ENCODE data around the gene NF2. TPM values are rescaled to one million over a fixed set of nuclear protein-coding genes. Genes with fewer than 3 reads are reported as not detected.

The NF2 gene
- total and polyA plus RNA-seq, 2 of the 8 experiments (the other 6 are each of a cell fraction or from before 2014, with no cell fraction given): 17.6 to 53.6 TPM

DNA sequence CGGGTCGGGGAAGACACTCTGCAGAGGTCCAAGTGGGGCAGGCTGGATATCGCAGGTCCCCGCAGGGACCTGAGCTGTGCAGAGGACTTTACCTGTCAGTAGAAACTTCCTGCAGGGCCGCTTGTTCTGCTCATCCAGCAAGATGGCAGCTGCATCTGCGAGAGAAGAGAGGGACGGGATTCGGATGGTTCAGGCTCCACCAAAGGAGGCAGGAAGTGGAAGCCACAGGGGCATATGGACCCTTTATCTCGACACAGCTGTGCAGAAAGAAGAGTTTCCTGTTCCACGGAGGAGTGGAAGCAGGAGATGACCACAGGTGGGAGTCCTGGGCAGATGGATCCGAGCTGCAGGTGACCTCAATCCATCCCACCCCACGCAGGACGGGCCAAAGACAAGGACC lies 138.9 kb downstream of the NF2 start:
- no peak for FAIRE-seq
- Histone ChIP-seq H3K4me2 (ENCODE audit: insufficient read depth in 1 of 2, low read depth in 2 of 2, low read length in 2 of 2) (no peak overlapping the region), H4K91ac (replicated peaks; ENCODE audit: insufficient read length, low read length) (no peak overlapping the region), H4K8ac (ENCODE audit: extremely low read depth, insufficient read depth, low read length) (no peak overlapping the region), H3K14ac (ENCODE audit: insufficient read length) (no peak overlapping the region), H3K9me3 (ENCODE audit: insufficient read depth in 2 of 2, low read depth in 1 of 2, low read length in 1 of 2) (no peaks in the 10 kb centered on the region), H3K56ac (replicated peaks; ENCODE audit: insufficient read length, low read depth, low read length) (no peak overlapping the region), H2BK5ac (ENCODE audit: low read depth, low read length) (no peak overlapping the region), H3K4me1 (replicated peaks in 1 of 4; ENCODE audit: control insufficient read depth in 3 of 4, insufficient read depth in 4 of 4, low read length in 3 of 4) (no peaks in the 10 kb centered on the region; a peak in 3 of 7 replicates), H2AFZ (ENCODE audit: low read length) (no peak overlapping the region), H4K5ac (ENCODE audit: insufficient read length, low read depth, low read length) (no peak overlapping the region), H2BK15ac (ENCODE audit: low read length) (no peak overlapping the region), H3K27ac (ENCODE audit: low read depth, low read length) (no peak overlapping the region), H3K4ac (replicated peaks; ENCODE audit: insufficient read length, low read depth, low read length) (no peak overlapping the region), H3K27me3 (replicated peaks in 1 of 4; ENCODE audit: control insufficient read depth in 3 of 4, extremely low read depth in 1 of 4, insufficient read depth in 3 of 4, low read length in 3 of 4) (no peaks in the 10 kb centered on the region), H3K79me2 (ENCODE audit: control insufficient read depth in 1 of 2, insufficient read depth in 2 of 2, low read length in 2 of 2) (no peaks in the 10 kb centered on the region), H2AK5ac (ENCODE audit: low read depth, low read length) (no peak overlapping the region), H3K9ac (replicated peaks in 1 of 4; ENCODE audit: extremely low read depth in 1 of 4, low read depth in 3 of 4, low read length in 3 of 4) (no peak overlapping the region), H2BK12ac (ENCODE audit: low read depth, low read length) (no peak overlapping the region), H3K23ac (ENCODE audit: insufficient read length) (no peak overlapping the region), H3K79me1 (ENCODE audit: low read depth, low read length) (no peaks in the 10 kb centered on the region; the same call in 1 of the 2 replicates), H3K18ac (ENCODE audit: extremely low read depth, low read length) (no peak overlapping the region; the same call in 1 of the 2 replicates), H3K36me3 (ENCODE audit: control insufficient read depth in 2 of 4, insufficient read depth in 4 of 4, low read length in 3 of 4) (no peaks in the 10 kb centered on the region), H2BK120ac (replicated peaks; ENCODE audit: low read depth, low read length) (no peak overlapping the region), H2BK20ac (ENCODE audit: low read length) (no peak overlapping the region), H3K4me3 (ENCODE audit: extremely low read depth in 1 of 4, insufficient read depth in 2 of 4, low read depth in 3 of 4, low read length in 4 of 4) (no peak overlapping the region), H4K20me1 (replicated peaks in 1 of 2; ENCODE audit: control insufficient read depth in 1 of 2, insufficient read depth in 2 of 2, low read length in 2 of 2) (no peaks in the 10 kb centered on the region), H3K23me2 (ENCODE audit: low read depth, low read length) (no peaks in the 10 kb centered on the region)
- ChIA-PET CTCF (ENCODE audit: partially characterized antibody) (interaction anchor here (0.7 to 1.6 kb wide), 6 partner anchors 20 to 106 kb away, joined by 3 to 5 read pairs (median 4); no protein-coding TSS in a partner anchor), POLR2A (ENCODE audit: partially characterized antibody) (interaction anchor here (1.3 kb wide), 1 partner anchor 263 kb away, joined by 3 read pairs; no protein-coding TSS in a partner anchor)
- no peak for DNase-seq (ENCODE audit: low read depth in 1 of 2, low spot score in 2 of 2)
- 79% methylated on average over 11 of the region's 13 CpGs; no CpG with 5 or more reads in 1 of the 2 experiments for WGBS, 2 experiments (ENCODE audit: extremely low coverage in 1 of 2, insufficient coverage in 1 of 2, insufficient read length in 1 of 2, insufficient replicate concordance in 2 of 2, low coverage in 1 of 2, low lambda C conversion rate in 2 of 2, missing lambda C conversion rate in 1 of 2)
- TF ChIP-seq BACH1 (IDR thresholded peaks at IDR 0.05; ENCODE audit: low read length) (no peak), RAD21 (IDR thresholded peaks at IDR 0.05 in 1 of 2, conservative IDR thresholded peaks at IDR 0.05 in 1 of 2; ENCODE audit: low read depth in 2 of 2, low read length in 2 of 2) (no peak), CHD2 (IDR thresholded peaks at IDR 0.05; ENCODE audit: low read length) (no peak), BRCA1 (IDR thresholded peaks at IDR 0.05; ENCODE audit: low read depth, low read length) (no peak), POLR2A (IDR thresholded peaks at IDR 0.05; ENCODE audit: control extremely low read depth in 1 of 2, low read depth in 2 of 2, low read length in 2 of 2) (no peak), POU5F1 (IDR thresholded peaks at IDR 0.05; ENCODE audit: low read depth, low read length) (no peak), SUZ12 (IDR thresholded peaks at IDR 0.05; ENCODE audit: low read length) (no peak), RBBP5 (IDR thresholded peaks at IDR 0.05; ENCODE audit: borderline replicate concordance, low read depth, low read length) (no peak), CREB1 (IDR thresholded peaks at IDR 0.05) (no peak), KDM5A (IDR thresholded peaks at IDR 0.05; ENCODE audit: low read length) (no peak)
- TF ChIP-seq, protein P1, sequence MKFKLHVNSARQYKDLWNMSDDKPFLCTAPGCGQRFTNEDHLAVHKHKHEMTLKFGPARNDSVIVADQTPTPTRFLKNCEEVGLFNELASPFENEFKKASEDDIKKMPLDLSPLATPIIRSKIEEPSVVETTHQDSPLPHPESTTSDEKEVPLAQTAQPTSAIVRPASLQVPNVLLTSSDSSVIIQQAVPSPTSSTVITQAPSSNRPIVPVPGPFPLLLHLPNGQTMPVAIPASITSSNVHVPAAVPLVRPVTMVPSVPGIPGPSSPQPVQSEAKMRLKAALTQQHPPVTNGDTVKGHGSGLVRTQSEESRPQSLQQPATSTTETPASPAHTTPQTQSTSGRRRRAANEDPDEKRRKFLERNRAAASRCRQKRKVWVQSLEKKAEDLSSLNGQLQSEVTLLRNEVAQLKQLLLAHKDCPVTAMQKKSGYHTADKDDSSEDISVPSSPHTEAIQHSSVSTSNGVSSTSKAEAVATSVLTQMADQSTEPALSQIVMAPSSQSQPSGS (IDR thresholded peaks at IDR 0.05; ENCODE audit: low read length): no peak
- TF ChIP-seq, protein P2, sequence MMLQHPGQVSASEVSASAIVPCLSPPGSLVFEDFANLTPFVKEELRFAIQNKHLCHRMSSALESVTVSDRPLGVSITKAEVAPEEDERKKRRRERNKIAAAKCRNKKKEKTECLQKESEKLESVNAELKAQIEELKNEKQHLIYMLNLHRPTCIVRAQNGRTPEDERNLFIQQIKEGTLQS (IDR thresholded peaks at IDR 0.05; ENCODE audit: insufficient read depth, low read depth, low read length): no peak
